GM23338 (cell line): ENCODE results near the gene SESN1.

Experiments
- EZH2 ChIP-seq: fragments of 200-600 bp; sonication (generic); IDR thresholded peaks from one replicate; pipeline ENCODE4 v1.8.0; 2017; ENCODE audit warnings: antibody characterized with exemption, mild to moderate bottlenecking, low read depth; ENCODE audit not compliant: unreplicated experiment
- JUNB ChIP-seq: IDR thresholded peaks from one replicate; pipeline ENCODE4 v1.6.1; 2016; ENCODE audit warnings: antibody characterized with exemption; ENCODE audit not compliant: unreplicated experiment
- POLR2AphosphoS5 ChIP-seq: IDR thresholded peaks from 2 replicates; pipeline ENCODE4 v1.6.1; 2016; ENCODE audit warnings: antibody characterized with exemption, low read depth
- STAT1 ChIP-seq: IDR thresholded peaks from one replicate; pipeline ENCODE4 v1.6.1; 2016; ENCODE audit warnings: antibody characterized with exemption; ENCODE audit not compliant: unreplicated experiment
- TF ChIP-seq, protein P1 (sequence below), 2 experiments: fragments of 200-600 bp in 1 of 2; sonication (generic) in 1 of 2; conservative IDR thresholded peaks; 2 replicates each; pipeline versions ENCODE4 v1.5.1 to v1.6.1; 2016 to 2017; ENCODE audit warnings: antibody characterized with exemption in 2 of 2, low read depth in 2 of 2, mild to moderate bottlenecking in 2 of 2, moderate library complexity in 1 of 2

- TF ChIP-seq POLR2AphosphoS5 (no peak), EZH2 (no peak), STAT1 (no peak), JUNB (no peak)
- TF ChIP-seq, protein P1, sequence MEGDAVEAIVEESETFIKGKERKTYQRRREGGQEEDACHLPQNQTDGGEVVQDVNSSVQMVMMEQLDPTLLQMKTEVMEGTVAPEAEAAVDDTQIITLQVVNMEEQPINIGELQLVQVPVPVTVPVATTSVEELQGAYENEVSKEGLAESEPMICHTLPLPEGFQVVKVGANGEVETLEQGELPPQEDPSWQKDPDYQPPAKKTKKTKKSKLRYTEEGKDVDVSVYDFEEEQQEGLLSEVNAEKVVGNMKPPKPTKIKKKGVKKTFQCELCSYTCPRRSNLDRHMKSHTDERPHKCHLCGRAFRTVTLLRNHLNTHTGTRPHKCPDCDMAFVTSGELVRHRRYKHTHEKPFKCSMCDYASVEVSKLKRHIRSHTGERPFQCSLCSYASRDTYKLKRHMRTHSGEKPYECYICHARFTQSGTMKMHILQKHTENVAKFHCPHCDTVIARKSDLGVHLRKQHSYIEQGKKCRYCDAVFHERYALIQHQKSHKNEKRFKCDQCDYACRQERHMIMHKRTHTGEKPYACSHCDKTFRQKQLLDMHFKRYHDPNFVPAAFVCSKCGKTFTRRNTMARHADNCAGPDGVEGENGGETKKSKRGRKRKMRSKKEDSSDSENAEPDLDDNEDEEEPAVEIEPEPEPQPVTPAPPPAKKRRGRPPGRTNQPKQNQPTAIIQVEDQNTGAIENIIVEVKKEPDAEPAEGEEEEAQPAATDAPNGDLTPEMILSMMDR (conservative IDR thresholded peaks at IDR 0.05; ENCODE audit: low read depth in 2 of 2): no peak
Measured at GRCh38 chr6:109015176-109015575, 79.5 kb downstream of the SESN1 start.
